ENCODE measurements around the gene ZNF273. TPM values are rescaled to one million over a fixed set of nuclear protein-coding genes. Genes with fewer than 3 reads are reported as not detected.

ZNF273 gene
- total and polyA plus RNA-seq, 10 of the 15 experiments (the other 5 are each of a cell fraction or from before 2014, with no cell fraction given), result 4.8 to 12.3 (median 7.8) TPM

GRCh38 chr7:64959072-64959747 is 56.1 kb downstream of the ZNF273 start:
- CTCF ChIA-PET, result interaction anchor here (2.5 kb wide), 1 partner anchor 348 kb away, joined by 8 read pairs; no protein-coding TSS in a partner anchor
- Histone ChIP-seq H3K4me2 (ENCODE audit: control insufficient read depth, insufficient read depth) (no peak overlapping the region), H3K4me3 (no peak overlapping the region), H3K27me3 (replicated peaks in 1 of 2; ENCODE audit: control insufficient read depth in 2 of 2, insufficient read depth in 2 of 2, low read length in 1 of 2) (no peaks in the 10 kb centered on the region; a peak in 1 of 4 replicates), H3K79me2 (ENCODE audit: control insufficient read depth, insufficient read depth, low read length) (no peaks in the 10 kb centered on the region), H3K36me3 (ENCODE audit: control insufficient read depth in 2 of 2, insufficient read depth in 2 of 2, low read length in 1 of 2) (no peaks in the 10 kb centered on the region), H3K9ac (ENCODE audit: control insufficient read depth, insufficient read depth, low read length) (no peak overlapping the region), H3K9me3 (replicated peaks; ENCODE audit: control insufficient read depth, insufficient read depth, low read length) (no peaks in the 10 kb centered on the region; the same call in 2 of the 3 replicates), H2AFZ (ENCODE audit: control insufficient read depth, low read depth, low read length) (no peak overlapping the region), H3K27ac (ENCODE audit: control insufficient read depth, insufficient read depth) (no peak overlapping the region), H4K20me1 (ENCODE audit: control insufficient read depth, insufficient read depth) (no peaks in the 10 kb centered on the region), H3K4me1 (ENCODE audit: control insufficient read depth, insufficient read depth, low read length) (no peaks in the 10 kb centered on the region)
- ATAC-seq, result no peak
- intact Hi-C loops (cut with micrococcal nuclease; ENCODE audit: unreplicated experiment), result no loop called here
- POLR2A ChIA-PET, result no interaction called here
- RAD21 ChIA-PET (ENCODE audit: unreplicated experiment), result no interaction called here
- 0% methylated on average over 3 of the region's 3 CpGs for WGBS (ENCODE audit: insufficient coverage, insufficient replicate concordance, low lambda C conversion rate, missing lambda C conversion rate)
- TF ChIP-seq, protein P1, sequence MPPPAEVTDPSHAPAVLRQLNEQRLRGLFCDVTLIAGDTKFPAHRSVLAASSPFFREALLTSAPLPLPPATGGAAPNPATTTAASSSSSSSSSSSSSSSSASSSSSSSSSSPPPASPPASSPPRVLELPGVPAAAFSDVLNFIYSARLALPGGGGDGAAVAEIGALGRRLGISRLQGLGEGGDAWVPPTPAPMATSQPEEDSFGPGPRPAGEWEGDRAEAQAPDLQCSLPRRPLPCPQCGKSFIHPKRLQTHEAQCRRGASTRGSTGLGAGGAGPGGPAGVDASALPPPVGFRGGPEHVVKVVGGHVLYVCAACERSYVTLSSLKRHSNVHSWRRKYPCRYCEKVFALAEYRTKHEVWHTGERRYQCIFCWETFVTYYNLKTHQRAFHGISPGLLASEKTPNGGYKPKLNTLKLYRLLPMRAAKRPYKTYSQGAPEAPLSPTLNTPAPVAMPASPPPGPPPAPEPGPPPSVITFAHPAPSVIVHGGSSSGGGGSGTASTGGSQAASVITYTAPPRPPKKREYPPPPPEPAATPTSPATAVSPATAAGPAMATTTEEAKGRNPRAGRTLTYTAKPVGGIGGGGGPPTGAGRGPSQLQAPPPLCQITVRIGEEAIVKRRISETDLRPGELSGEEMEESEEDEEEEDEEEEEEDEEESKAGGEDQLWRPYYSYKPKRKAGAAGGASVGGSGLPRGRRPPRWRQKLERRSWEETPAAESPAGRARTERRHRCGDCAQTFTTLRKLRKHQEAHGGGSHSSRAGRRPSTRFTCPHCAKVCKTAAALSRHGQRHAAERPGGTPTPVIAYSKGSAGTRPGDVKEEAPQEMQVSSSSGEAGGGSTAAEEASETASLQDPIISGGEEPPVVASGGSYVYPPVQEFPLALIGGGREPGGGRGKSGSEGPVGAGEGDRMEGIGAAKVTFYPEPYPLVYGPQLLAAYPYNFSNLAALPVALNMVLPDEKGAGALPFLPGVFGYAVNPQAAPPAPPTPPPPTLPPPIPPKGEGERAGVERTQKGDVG (CRISPR knock-in tag; IDR thresholded peaks at IDR 0.05), result no peak
- TF ChIP-seq, protein P2, sequence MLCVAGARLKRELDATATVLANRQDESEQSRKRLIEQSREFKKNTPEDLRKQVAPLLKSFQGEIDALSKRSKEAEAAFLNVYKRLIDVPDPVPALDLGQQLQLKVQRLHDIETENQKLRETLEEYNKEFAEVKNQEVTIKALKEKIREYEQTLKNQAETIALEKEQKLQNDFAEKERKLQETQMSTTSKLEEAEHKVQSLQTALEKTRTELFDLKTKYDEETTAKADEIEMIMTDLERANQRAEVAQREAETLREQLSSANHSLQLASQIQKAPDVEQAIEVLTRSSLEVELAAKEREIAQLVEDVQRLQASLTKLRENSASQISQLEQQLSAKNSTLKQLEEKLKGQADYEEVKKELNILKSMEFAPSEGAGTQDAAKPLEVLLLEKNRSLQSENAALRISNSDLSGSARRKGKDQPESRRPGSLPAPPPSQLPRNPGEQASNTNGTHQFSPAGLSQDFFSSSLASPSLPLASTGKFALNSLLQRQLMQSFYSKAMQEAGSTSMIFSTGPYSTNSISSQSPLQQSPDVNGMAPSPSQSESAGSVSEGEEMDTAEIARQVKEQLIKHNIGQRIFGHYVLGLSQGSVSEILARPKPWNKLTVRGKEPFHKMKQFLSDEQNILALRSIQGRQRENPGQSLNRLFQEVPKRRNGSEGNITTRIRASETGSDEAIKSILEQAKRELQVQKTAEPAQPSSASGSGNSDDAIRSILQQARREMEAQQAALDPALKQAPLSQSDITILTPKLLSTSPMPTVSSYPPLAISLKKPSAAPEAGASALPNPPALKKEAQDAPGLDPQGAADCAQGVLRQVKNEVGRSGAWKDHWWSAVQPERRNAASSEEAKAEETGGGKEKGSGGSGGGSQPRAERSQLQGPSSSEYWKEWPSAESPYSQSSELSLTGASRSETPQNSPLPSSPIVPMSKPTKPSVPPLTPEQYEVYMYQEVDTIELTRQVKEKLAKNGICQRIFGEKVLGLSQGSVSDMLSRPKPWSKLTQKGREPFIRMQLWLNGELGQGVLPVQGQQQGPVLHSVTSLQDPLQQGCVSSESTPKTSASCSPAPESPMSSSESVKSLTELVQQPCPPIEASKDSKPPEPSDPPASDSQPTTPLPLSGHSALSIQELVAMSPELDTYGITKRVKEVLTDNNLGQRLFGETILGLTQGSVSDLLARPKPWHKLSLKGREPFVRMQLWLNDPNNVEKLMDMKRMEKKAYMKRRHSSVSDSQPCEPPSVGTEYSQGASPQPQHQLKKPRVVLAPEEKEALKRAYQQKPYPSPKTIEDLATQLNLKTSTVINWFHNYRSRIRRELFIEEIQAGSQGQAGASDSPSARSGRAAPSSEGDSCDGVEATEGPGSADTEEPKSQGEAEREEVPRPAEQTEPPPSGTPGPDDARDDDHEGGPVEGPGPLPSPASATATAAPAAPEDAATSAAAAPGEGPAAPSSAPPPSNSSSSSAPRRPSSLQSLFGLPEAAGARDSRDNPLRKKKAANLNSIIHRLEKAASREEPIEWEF (IDR thresholded peaks at IDR 0.05; ENCODE audit: insufficient replicate concordance, low read depth, low read length), result no peak
- DNase-seq (ENCODE audit: low read depth, low spot score), result no peak
- SMC1A ChIA-PET (ENCODE audit: uncharacterized antibody, unreplicated experiment), result no interaction called here
- no TSS peak for BruUV-seq (replicated peaks)
- in situ Hi-C loops (cut with MboI), result no loop called here
- no peak for FAIRE-seq
